Fibroblast of gingiva (primary cell): ENCODE results near the gene LIN7B.

Experiments
- DNase-seq: peaks from one replicate; pipeline ENCODE4 v3.0.0-alpha.2; 2011; ENCODE audit warnings: low read depth

LIN7B gene

GRCh38 chr19:49113762-49114629, at the start of gene LIN7B:
TSS of gene LIN7B (plus strand) at chr19:49114370. CDS start at chr19:49114405, 35 bp downstream.
- DNase-seq: peak; percentile 52

- DNase-seq: no peak
Measured at GRCh38 chr19:49064768-49065611, 49.2 kb upstream of the LIN7B start, which contains the start of gene NTF4. TSS of gene NTF4 (minus strand) at chr19:49064818. CDS start at chr19:49061997, 2,821 bp downstream.

- DNase-seq: no peak
Measured at GRCh38 chr19:49065905-49066512, 48.2 kb upstream of the LIN7B start.

- DNase-seq: no peak
Measured at GRCh38 chr19:49067554-49067953, 46.6 kb upstream of the LIN7B start.

GRCh38 chr19:49069026-49069425, 45.1 kb upstream of the LIN7B start:
- DNase-seq: no peak

GRCh38 chr19:49070416-49070815, 43.8 kb upstream of the LIN7B start:
- DNase-seq: no peak

- DNase-seq: no peak
Measured at GRCh38 chr19:49071860-49072547, 42.2 kb upstream of the LIN7B start.

- DNase-seq: no peak
Measured at GRCh38 chr19:49073514-49074378, 40.4 kb upstream of the LIN7B start.

- DNase-seq: peak; percentile 59
Measured at GRCh38 chr19:49074869-49075268, 39.3 kb upstream of the LIN7B start.

GRCh38 chr19:49080392-49080791, 33.8 kb upstream of the LIN7B start:
- DNase-seq: no peak

GRCh38 chr19:49081273-49081672, 32.9 kb upstream of the LIN7B start:
- no peak for DNase-seq

GRCh38 chr19:49084206-49085019, 29.8 kb upstream of the LIN7B start:
- DNase-seq: no peak

- DNase-seq: peak; percentile 100
Measured at GRCh38 chr19:49085020-49085867, 28.9 kb upstream of the LIN7B start, which contains the start of gene SNRNP70. TSS of gene SNRNP70 (plus strand) at chr19:49085451. CDS start at chr19:49086415, 964 bp downstream.

- no peak for DNase-seq
Measured at GRCh38 chr19:49085868-49086232, 28.3 kb upstream of the LIN7B start.

GRCh38 chr19:49086296-49086695, 27.9 kb upstream of the LIN7B start:
- DNase-seq: no peak

GRCh38 chr19:49091391-49092038, 22.7 kb upstream of the LIN7B start:
- no peak for DNase-seq

GRCh38 chr19:49092686-49093085, 21.5 kb upstream of the LIN7B start:
- no peak for DNase-seq
